HCT116 (cell line): ENCODE results near the gene TUBB4B. TPM values are rescaled to one million over a fixed set of nuclear protein-coding genes. Genes with fewer than 3 reads are reported as not detected.

ENCODE experiments used
- ATAC-seq: fragments of 200-7000 bp; cut with Tn5 transposase; 2 replicates; pipeline ENCODE4 v1.9.1; 2020; ENCODE audit warnings: mild to moderate bottlenecking, moderate library complexity
- BruUV-seq: library from RNA; stranded (reverse); fragments of 400-500 nt; replicated peaks from 2 replicates; lab custom pipeline; 2021; lab: Mats Ljungman, UMichigan
- CTCF ChIA-PET: fragments of 300-600 bp; sonication (Branson Sonifier 250); formaldehyde crosslinking; loops from one replicate; lab custom pipeline; 2021; ENCODE audit warnings: antibody characterized with exemption; lab: Charles Lee
- POLR2A ChIA-PET: fragments of 300-600, 350-600 bp; sonication (Branson Sonifier 250); formaldehyde crosslinking; loops from one replicate; lab custom pipeline; 2021; ENCODE audit warnings: antibody characterized with exemption; lab: Charles Lee
- RAD21 ChIA-PET, 2 experiments: fragments of 300-600 bp; sonication (Branson Sonifier 250); formaldehyde crosslinking; loops; one replicate each; lab custom pipeline; 2023; ENCODE audit warnings: low total read pairs in 2 of 2; ENCODE audit not compliant: uncharacterized antibody in 2 of 2, unreplicated experiment in 2 of 2, low non-redundant PET in 1 of 2; lab: Charles Lee
- DNase-seq: peaks from one replicate; pipeline ENCODE4 v3.0.0-alpha.2; 2010; ENCODE audit warnings: low read depth, low spot score
- H2AFZ ChIP-seq: fragments of 200-600 bp; shearing (Covaris generic), sonication (generic); 2 replicates; pipeline ENCODE4 v1.6.1; 2017; ENCODE audit warnings: low read depth, mixed run types, mixed read lengths, antibody characterized with exemption, low read length; ENCODE audit not compliant: poor library complexity, severe bottlenecking
- H3K27ac ChIP-seq: 2 replicates; pipeline ENCODE4 v1.5.1; 2012; ENCODE audit warnings: low read depth, low read length
- H3K27me3 ChIP-seq: fragments of 200-600 bp; sonication (generic); 2 replicates; pipeline ENCODE4 v1.6.1; 2016; ENCODE audit warnings: mixed run types, low read length, mixed read lengths; ENCODE audit not compliant: insufficient read depth
- H3K36me3 ChIP-seq, 2 experiments: fragments of 200-500 bp in 1 of 2; fragments of 200-600 bp in 1 of 2; sonication (Bioruptor generic) in 1 of 2; sonication (generic) in 1 of 2; 2 replicates each; pipeline versions ENCODE4 v1.5.1 to v1.6.1; 2014 to 2016; ENCODE audit warnings: low read length in 2 of 2, inconsistent platforms in 1 of 2, mixed read lengths in 1 of 2, mixed run types in 1 of 2; ENCODE audit not compliant: insufficient read depth in 2 of 2, control insufficient read depth in 1 of 2
- H3K4me1 ChIP-seq, 2 experiments: fragments of 200-600 bp in 1 of 2; sonication (generic) in 1 of 2; 2 replicates each; pipeline versions ENCODE4 v1.5.1 to v1.6.1; 2012 to 2017; ENCODE audit warnings: low read length in 2 of 2, inconsistent platforms in 1 of 2, mild to moderate bottlenecking in 1 of 2, mixed read lengths in 1 of 2, mixed run types in 1 of 2, moderate library complexity in 1 of 2; ENCODE audit not compliant: insufficient read depth in 2 of 2, control insufficient read depth in 1 of 2
- H3K4me2 ChIP-seq: fragments of 200-600 bp; sonication (generic); 2 replicates; pipeline ENCODE4 v1.6.1; 2017; ENCODE audit warnings: mixed run types, low read length, mixed read lengths
- H3K4me3 ChIP-seq, 2 experiments: fragments of 200-600 bp in 1 of 2; sonication (generic) in 1 of 2; replicated peaks in 1 of 2; 2 replicates each; pipeline ENCODE4 v1.5.1; 2011 to 2016; ENCODE audit warnings: low read length in 2 of 2, control low read depth in 1 of 2, low read depth in 1 of 2, mild to moderate bottlenecking in 1 of 2, mixed read lengths in 1 of 2, mixed run types in 1 of 2
- H3K79me2 ChIP-seq: fragments of 200-600 bp; sonication (generic); 2 replicates; pipeline ENCODE4 v1.6.1; 2017; ENCODE audit warnings: mild to moderate bottlenecking, mixed run types, low read length, moderate library complexity, mixed read lengths; ENCODE audit not compliant: insufficient read depth
- H3K9ac ChIP-seq: fragments of 200-600 bp; sonication (generic); 2 replicates; pipeline ENCODE4 v1.6.1; 2016; ENCODE audit warnings: low read length, mixed read lengths
- H3K9me2 ChIP-seq: fragments of 200-600 bp; sonication (generic), shearing (Covaris generic); 2 replicates; pipeline ENCODE4 v1.6.1; 2017; ENCODE audit warnings: mixed run types, mild to moderate bottlenecking, moderate library complexity; ENCODE audit not compliant: insufficient read depth
- H3K9me3 ChIP-seq, 2 experiments: fragments of 200-500 bp in 1 of 2; fragments of 200-600 bp in 1 of 2; sonication (Bioruptor generic) in 1 of 2; sonication (generic) in 1 of 2; 2 replicates each; pipeline ENCODE4 v1.6.1; 2014 to 2017; ENCODE audit warnings: low read length in 2 of 2, mixed read lengths in 2 of 2, inconsistent platforms in 1 of 2, low read depth in 1 of 2, mild to moderate bottlenecking in 1 of 2, mixed run types in 1 of 2, moderate library complexity in 1 of 2; ENCODE audit not compliant: control insufficient read depth in 1 of 2, insufficient read depth in 1 of 2
- H4K20me1 ChIP-seq: fragments of 200-600 bp; sonication (generic), shearing (Covaris generic); 2 replicates; pipeline ENCODE4 v1.6.1; 2017; ENCODE audit warnings: mixed run types, mild to moderate bottlenecking, moderate library complexity; ENCODE audit not compliant: insufficient read depth
- CBX3 ChIP-seq: IDR thresholded peaks from 2 replicates; pipeline ENCODE4 v1.6.1; 2012; ENCODE audit warnings: low read depth
- CEBPB ChIP-seq: IDR thresholded peaks from 2 replicates; pipeline ENCODE4 v1.6.1; 2012; ENCODE audit warnings: low read depth
- ELF1 ChIP-seq: IDR thresholded peaks from 2 replicates; pipeline ENCODE4 v1.6.1; 2012; ENCODE audit warnings: low read depth, borderline replicate concordance
- FOSL1 ChIP-seq: IDR thresholded peaks from 2 replicates; pipeline ENCODE4 v1.6.1; 2012; ENCODE audit warnings: low read depth
- JUND ChIP-seq: IDR thresholded peaks from 2 replicates; pipeline ENCODE4 v1.6.1; 2012
- POLR2AphosphoS5 ChIP-seq: IDR thresholded peaks from 2 replicates; pipeline ENCODE4 v1.6.1; 2011; ENCODE audit warnings: mild to moderate bottlenecking, low read depth, low read length, moderate library complexity
- RAD21 ChIP-seq: IDR thresholded peaks from 2 replicates; pipeline ENCODE4 v1.6.1; 2012; ENCODE audit warnings: low read depth, mild to moderate bottlenecking
- SP1 ChIP-seq: IDR thresholded peaks from 2 replicates; pipeline ENCODE4 v1.6.1; 2012; ENCODE audit warnings: low read depth
- TCF7L2 ChIP-seq: IDR thresholded peaks from 2 replicates; pipeline ENCODE4 v1.7.0; 2011; ENCODE audit warnings: borderline replicate concordance, inconsistent platforms; ENCODE audit not compliant: insufficient read depth, insufficient read length; ENCODE audit errors: extremely low read depth
- YY1 ChIP-seq: IDR thresholded peaks from 2 replicates; pipeline ENCODE4 v1.6.1; 2011; ENCODE audit warnings: low read length, low read depth, moderate library complexity, mild to moderate bottlenecking; ENCODE audit not compliant: insufficient replicate concordance; ENCODE audit errors: extremely low read depth
- ZBTB33 ChIP-seq: IDR thresholded peaks from 2 replicates; pipeline ENCODE4 v1.6.1; 2011; ENCODE audit warnings: mild to moderate bottlenecking, low read length, moderate library complexity; ENCODE audit not compliant: insufficient replicate concordance; ENCODE audit errors: extremely low read depth
- ZFX ChIP-seq: fragments of 450-650 bp; IDR thresholded peaks from 2 replicates; pipeline ENCODE4 v1.6.1; 2017
- intact Hi-C: fragments of 100-400 bp; cut with micrococcal nuclease; formaldehyde crosslinking; loops from 2 replicates; pipeline ENCODE4 v1.10.0; 2022
- total RNA-seq: library from RNA; stranded (reverse); gene quantifications from one replicate; pipeline ENCODE4 v1.2.1, GENCODE V29; 2021; ENCODE audit not compliant: unreplicated experiment
- TF ChIP-seq, protein P1 (sequence below): IDR thresholded peaks from 2 replicates; pipeline ENCODE4 v1.6.1; 2012
- TF ChIP-seq, protein P2 (sequence below), 3 experiments: fragments of 200-600 bp in 1 of 3; sonication (generic) in 1 of 3; IDR thresholded peaks in 2 of 3; conservative IDR thresholded peaks in 1 of 3; 2 replicates each; pipeline ENCODE4 v1.5.1; 2012 to 2017; ENCODE audit warnings: low read depth in 2 of 3, low read length in 2 of 3, antibody characterized with exemption in 1 of 3, borderline replicate concordance in 1 of 3, control low read depth in 1 of 3, mild to moderate bottlenecking in 1 of 3, mixed read lengths in 1 of 3, mixed run types in 1 of 3, moderate library complexity in 1 of 3; ENCODE audit not compliant: insufficient read depth in 1 of 3

Gene TUBB4B
- total RNA-seq, 1 experiment from 2014 or later = 502 TPM

GRCh38 chr9:137267933-137268355 is 26.9 kb downstream of the TUBB4B start (continued):
- TF ChIP-seq ZBTB33 = no peak
- no peak for TF ChIP-seq POLR2AphosphoS5
- TF ChIP-seq FOSL1 = no peak
- no peak for TF ChIP-seq YY1

DNA sequence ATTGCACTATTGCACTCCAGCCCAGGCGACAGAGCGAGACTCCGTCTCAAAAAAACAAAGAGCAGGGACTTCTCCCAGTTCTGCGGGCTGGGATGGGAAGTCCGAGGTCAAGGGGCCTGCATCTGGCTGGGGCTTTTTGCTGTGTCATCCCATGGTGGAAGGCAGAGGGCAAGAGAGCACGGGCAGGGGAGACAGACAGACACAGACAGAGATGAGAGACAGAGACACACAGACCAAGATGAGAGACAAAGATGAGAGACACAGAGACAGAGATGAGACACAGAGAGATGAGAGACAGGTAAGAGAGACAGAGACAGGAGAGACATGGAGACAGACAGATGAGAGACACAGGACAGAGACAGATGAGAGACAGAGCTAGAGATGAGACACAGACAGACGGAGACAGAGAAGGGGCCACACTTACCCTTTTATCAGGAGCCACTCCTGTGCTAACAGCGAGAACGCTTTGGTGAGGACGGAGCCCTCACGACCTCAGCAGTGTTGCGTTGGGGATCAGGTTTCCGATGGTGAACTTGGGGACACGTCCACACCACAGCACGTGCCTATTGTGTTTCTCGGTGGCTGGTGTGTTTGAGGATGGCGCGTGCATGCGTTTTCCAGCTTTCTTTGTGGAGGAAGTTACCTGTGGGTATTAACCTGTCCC is 27.6 kb downstream of the TUBB4B start:
- BruUV-seq = no TSS peak
- RAD21 ChIA-PET = no interaction called here
- DNase-seq = no peak
- ATAC-seq = no peak
- Histone ChIP-seq H3K36me3 (peaks cover 12 to 33% of the 10 kb centered on the region in 2 experiments; a peak in 3 of 4 replicates), H3K9ac (no peak overlapping the region), H3K9me2 (no peaks in the 10 kb centered on the region), H3K27ac (no peak overlapping the region), H3K4me1 (peaks cover under 1% of the 10 kb centered on the region in 2 experiments; a peak in 2 of 4 replicates), H2AFZ (no peak overlapping the region), H3K27me3 (no peaks in the 10 kb centered on the region), H4K20me1 (no peaks in the 10 kb centered on the region), H3K4me3 (no peak overlapping the region), H3K4me2 (no peak overlapping the region), H3K79me2 (peaks cover 6% of the 10 kb centered on the region; the same call in 1 of the 2 replicates), H3K9me3 (no peaks in the 10 kb centered on the region)
- TF ChIP-seq ELF1 = no peak
- no peak for TF ChIP-seq POLR2AphosphoS5
- TF ChIP-seq TCF7L2 = no peak
- TF ChIP-seq ZBTB33 = no peak
- no peak for TF ChIP-seq CEBPB
- TF ChIP-seq RAD21 = no peak
- TF ChIP-seq CBX3 = no peak
- no peak for TF ChIP-seq YY1
- TF ChIP-seq ZFX = no peak
- TF ChIP-seq SP1 = no peak
- TF ChIP-seq, protein P1, sequence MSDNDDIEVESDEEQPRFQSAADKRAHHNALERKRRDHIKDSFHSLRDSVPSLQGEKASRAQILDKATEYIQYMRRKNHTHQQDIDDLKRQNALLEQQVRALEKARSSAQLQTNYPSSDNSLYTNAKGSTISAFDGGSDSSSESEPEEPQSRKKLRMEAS = no peak
- no peak for TF ChIP-seq JUND
- TF ChIP-seq, protein P2, sequence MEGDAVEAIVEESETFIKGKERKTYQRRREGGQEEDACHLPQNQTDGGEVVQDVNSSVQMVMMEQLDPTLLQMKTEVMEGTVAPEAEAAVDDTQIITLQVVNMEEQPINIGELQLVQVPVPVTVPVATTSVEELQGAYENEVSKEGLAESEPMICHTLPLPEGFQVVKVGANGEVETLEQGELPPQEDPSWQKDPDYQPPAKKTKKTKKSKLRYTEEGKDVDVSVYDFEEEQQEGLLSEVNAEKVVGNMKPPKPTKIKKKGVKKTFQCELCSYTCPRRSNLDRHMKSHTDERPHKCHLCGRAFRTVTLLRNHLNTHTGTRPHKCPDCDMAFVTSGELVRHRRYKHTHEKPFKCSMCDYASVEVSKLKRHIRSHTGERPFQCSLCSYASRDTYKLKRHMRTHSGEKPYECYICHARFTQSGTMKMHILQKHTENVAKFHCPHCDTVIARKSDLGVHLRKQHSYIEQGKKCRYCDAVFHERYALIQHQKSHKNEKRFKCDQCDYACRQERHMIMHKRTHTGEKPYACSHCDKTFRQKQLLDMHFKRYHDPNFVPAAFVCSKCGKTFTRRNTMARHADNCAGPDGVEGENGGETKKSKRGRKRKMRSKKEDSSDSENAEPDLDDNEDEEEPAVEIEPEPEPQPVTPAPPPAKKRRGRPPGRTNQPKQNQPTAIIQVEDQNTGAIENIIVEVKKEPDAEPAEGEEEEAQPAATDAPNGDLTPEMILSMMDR (IDR thresholded peaks at IDR 0.05 in 2 of 3, conservative IDR thresholded peaks at IDR 0.05 in 1 of 3; ENCODE audit: borderline replicate concordance in 1 of 3, insufficient read depth in 1 of 3, low read depth in 2 of 3, low read length in 2 of 3) = no peak
- intact Hi-C loops = no loop called here
- POLR2A ChIA-PET = no interaction called here
- CTCF ChIA-PET = no interaction called here
